Body of pancreas (tissue), 4 donors: ENCODE results near the gene SHROOM2. TPM values are rescaled to one million over a fixed set of nuclear protein-coding genes. Genes with fewer than 3 reads are reported as not detected.

Experiments used
- ATAC-seq: fragments of 150-250 bp; one replicate; pipeline ENCODE4 v1.9.1; 2016
- DNase-seq, 4 donors: peaks; one replicate each; pipeline ENCODE4 v3.0.0-alpha.2; 2019
- H3K27ac ChIP-seq, 4 donors: fragments of 200-600 bp; sonication (generic); 1 replicate in 3 of 4; 2 replicates in 1 of 4; pipeline versions ENCODE4 v1.5.1 to v1.6.1; 2016 to 2019; ENCODE audit warnings: mild to moderate bottlenecking in 1 of 4, mixed read lengths in 1 of 4, moderate library complexity in 1 of 4
- H3K27me3 ChIP-seq, 2 donors: fragments of 200-600 bp; sonication (generic); one replicate each; pipeline ENCODE4 v1.6.0; 2016; ENCODE audit warnings: mild to moderate bottlenecking in 1 of 2
- H3K36me3 ChIP-seq, 2 donors: fragments of 200-600 bp; sonication (generic); replicated peaks in 1 of 2; 2 replicates each; pipeline ENCODE4 v1.5.1; 2016; ENCODE audit warnings: low read depth in 2 of 2; ENCODE audit not compliant: insufficient read depth in 1 of 2
- H3K4me1 ChIP-seq: fragments of 200-600 bp; sonication (generic); one replicate; pipeline ENCODE4 v1.6.0; 2016
- H3K4me3 ChIP-seq, 2 donors: fragments of 200-600 bp; sonication (generic); 1 replicate in 1 of 2; 2 replicates in 1 of 2; pipeline ENCODE4 v1.5.1; 2016 to 2019
- H3K9me3 ChIP-seq, 3 donors: fragments of 200-600 bp; sonication (generic); 1 replicate in 2 of 3; 2 replicates in 1 of 3; pipeline ENCODE4 v1.5.1; 2016
- CTCF ChIP-seq, 7 experiments: fragments of 450-650 bp in 4 of 7; fragments of 200-600 bp in 3 of 7; sonication (generic) in 3 of 7; IDR thresholded peaks; one replicate each; pipeline ENCODE4 v1.5.1; 2016 to 2019; ENCODE audit warnings: antibody characterized with exemption in 7 of 7
- POLR2A ChIP-seq, 3 donors: fragments of 450-650 bp; IDR thresholded peaks; one replicate each; pipeline ENCODE4 v1.6.1; 2016; ENCODE audit warnings: antibody characterized with exemption in 3 of 3, mild to moderate bottlenecking in 2 of 3
- WGBS, 2 donors: methylation state at CpG; one replicate each; pipeline ENCODE4 v1.1.5; 2017; 5-methylcytosine and 5-hydroxymethylcytosine counted together
- intact Hi-C: fragments of 100-400 bp; cut with DNase I; formaldehyde crosslinking; loops from one replicate; pipeline ENCODE4 v1.15.1; 2023
- total RNA-seq, 2 donors: library from RNA; depleted of rRNA; stranded (reverse); fragments of >200 nt; gene quantifications; one replicate each; pipeline ENCODE4 v1.1.0, GENCODE V29; 2016

SHROOM2 gene
- total RNA-seq, 2 donors from 2014 or later = 9.9 TPM

- Histone ChIP-seq H3K4me3 (no peak overlapping the region), H3K27me3 (no peaks in the 10 kb centered on the region), H3K27ac (no peak overlapping the region), H3K36me3 (no peaks in the 10 kb centered on the region), H3K9me3 (no peaks in the 10 kb centered on the region), H3K4me1 (no peaks in the 10 kb centered on the region)
- TF ChIP-seq CTCF (IDR thresholded peaks at IDR 0.05) (no peak), POLR2A (IDR thresholded peaks at IDR 0.05) (no peak)
- intact Hi-C loops = no loop called here
- ATAC-seq (no peak), DNase-seq (no peak)
- WGBS, 2 donors = 61 to 96% methylated on average over 4 of the region's 4 CpGs
Measured at GRCh38 chrX:9913146-9913433, 126.9 kb downstream of the SHROOM2 start.

- intact Hi-C loops = no loop called here
- ATAC-seq (no peak), DNase-seq (no peak)
- Histone ChIP-seq H3K27ac (no peak overlapping the region), H3K9me3 (no peaks in the 10 kb centered on the region), H3K4me1 (no peaks in the 10 kb centered on the region), H3K27me3 (no peaks in the 10 kb centered on the region), H3K4me3 (no peak overlapping the region), H3K36me3 (no peaks in the 10 kb centered on the region)
- TF ChIP-seq POLR2A (IDR thresholded peaks at IDR 0.05) = no peak
- no peak for TF ChIP-seq CTCF (IDR thresholded peaks at IDR 0.05)
- WGBS, 2 donors = 74 to 84% methylated on average over 5 of the region's 5 CpGs
Measured at GRCh38 chrX:9917861-9918260, 131.6 kb downstream of the SHROOM2 start.

GRCh38 chrX:9919632-9920172 is 133.5 kb downstream of the SHROOM2 start:
- 77 to 90% methylated on average over 2 to 3 of the region's 3 CpGs for WGBS, 2 donors
- TF ChIP-seq POLR2A (IDR thresholded peaks at IDR 0.05) (no peak), CTCF (IDR thresholded peaks at IDR 0.05) (no peak)
- intact Hi-C loops = no loop called here
- no peak overlapping the region for H3K4me3 ChIP-seq
- H3K36me3 ChIP-seq = no peaks in the 10 kb centered on the region
- no peaks in the 10 kb centered on the region for H3K4me1 ChIP-seq
- no peak overlapping the region for H3K27ac ChIP-seq
- DNase-seq (no peak), ATAC-seq (no peak)
- H3K9me3 ChIP-seq = no peaks in the 10 kb centered on the region
- H3K27me3 ChIP-seq = no peaks in the 10 kb centered on the region

GRCh38 chrX:9921407-9921806 is 135.2 kb downstream of the SHROOM2 start:
- DNase-seq = no peak
- H3K4me3 ChIP-seq = no peak overlapping the region
- no peaks in the 10 kb centered on the region for H3K27me3 ChIP-seq
- TF ChIP-seq CTCF (IDR thresholded peaks at IDR 0.05) (no peak), POLR2A (IDR thresholded peaks at IDR 0.05) (no peak)
- WGBS, 2 donors = 93 to 94% methylated on average over 5 of the region's 5 CpGs
- no peaks in the 10 kb centered on the region for H3K4me1 ChIP-seq
- ATAC-seq = no peak
- no peaks in the 10 kb centered on the region for H3K36me3 ChIP-seq
- intact Hi-C loops = no loop called here
- no peaks in the 10 kb centered on the region for H3K9me3 ChIP-seq
- H3K27ac ChIP-seq = no peak overlapping the region

DNA sequence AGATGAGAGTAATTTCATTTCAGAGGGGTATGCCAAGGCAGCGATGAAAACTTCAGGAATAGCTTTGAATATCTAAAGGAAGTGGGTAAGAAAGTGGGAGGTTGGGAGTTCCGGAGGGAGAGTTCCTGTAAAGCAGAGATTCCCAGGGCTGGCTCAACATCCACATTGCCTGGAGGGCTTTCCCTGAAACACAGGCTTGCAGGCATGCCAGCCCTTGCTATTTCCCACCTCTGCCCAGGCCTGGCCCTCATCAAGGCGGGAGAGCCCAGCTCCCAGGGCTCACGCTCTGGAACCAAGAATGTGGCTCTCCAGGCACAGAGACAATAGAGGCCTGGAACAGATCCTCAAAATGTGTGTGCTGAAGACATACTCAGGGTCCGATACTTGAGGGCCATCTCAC is 137.1 kb downstream of the SHROOM2 start:
- Histone ChIP-seq H3K27ac (no peak overlapping the region), H3K4me1 (no peaks in the 10 kb centered on the region), H3K36me3 (no peaks in the 10 kb centered on the region), H3K4me3 (no peak overlapping the region), H3K9me3 (no peaks in the 10 kb centered on the region), H3K27me3 (no peaks in the 10 kb centered on the region)
- no peak for DNase-seq
- intact Hi-C loops = no loop called here
- ATAC-seq = no peak
- 90 to 93% methylated on average over 3 to 5 of the region's 5 CpGs for WGBS, 2 donors
- TF ChIP-seq POLR2A (IDR thresholded peaks at IDR 0.05) (no peak), CTCF (IDR thresholded peaks at IDR 0.05) (no peak)
